GM19351 (cell line): ENCODE measurements around the gene DNLZ.
"Not testable (repeated sequence)": the region's sequence is repeated elsewhere in the genome, so short reads cannot be mapped to it uniquely, and the experiment has no call there.

Experiments
- ATAC-seq: cut with Tn5 transposase; IDR thresholded peaks from one replicate; pipeline ENCODE4 v1.9.1; 2021; ENCODE audit warnings: mild to moderate bottlenecking, moderate library complexity; ENCODE audit not compliant: unreplicated experiment

Gene DNLZ

GRCh38 chr9:136320972-136321371 is 42.6 kb downstream of the DNLZ start:
- ATAC-seq: not testable (repeated sequence)

GRCh38 chr9:136319955-136320354 is 43.6 kb downstream of the DNLZ start:
- not testable (repeated sequence) for ATAC-seq

- not testable (repeated sequence) for ATAC-seq
Measured at GRCh38 chr9:136319244-136319643, 44.3 kb downstream of the DNLZ start.

- ATAC-seq: no peak
Measured at GRCh38 chr9:136318776-136319241, 44.7 kb downstream of the DNLZ start.

- ATAC-seq: no peak
Measured at GRCh38 chr9:136318111-136318775, 45.3 kb downstream of the DNLZ start.

- ATAC-seq: no peak
Measured at GRCh38 chr9:136317695-136318094, 45.8 kb downstream of the DNLZ start.

- ATAC-seq: no peak
Measured at GRCh38 chr9:136316896-136317676, 46.5 kb downstream of the DNLZ start.

- no peak for ATAC-seq
Measured at GRCh38 chr9:136316271-136316751, 47.2 kb downstream of the DNLZ start.

- ATAC-seq: no peak
Measured at GRCh38 chr9:136314944-136315343, 48.6 kb downstream of the DNLZ start.

GRCh38 chr9:136314056-136314416 is 49.5 kb downstream of the DNLZ start:
- ATAC-seq: no peak

GRCh38 chr9:136313111-136314055 is 50.2 kb downstream of the DNLZ start:
- no peak for ATAC-seq

- no peak for ATAC-seq
Measured at GRCh38 chr9:136312436-136312835, 51.1 kb downstream of the DNLZ start.

GRCh38 chr9:136312009-136312375 is 51.6 kb downstream of the DNLZ start:
- no peak for ATAC-seq

- no peak for ATAC-seq
Measured at GRCh38 chr9:136311051-136312008, 52.2 kb downstream of the DNLZ start.

GRCh38 chr9:136310273-136311030 is 53.1 kb downstream of the DNLZ start:
- no peak for ATAC-seq

GRCh38 chr9:136309806-136310220 is 53.7 kb downstream of the DNLZ start:
- ATAC-seq: no peak
